ENCODE measurements around the gene TEAD3.

Gene TEAD3

DNA sequence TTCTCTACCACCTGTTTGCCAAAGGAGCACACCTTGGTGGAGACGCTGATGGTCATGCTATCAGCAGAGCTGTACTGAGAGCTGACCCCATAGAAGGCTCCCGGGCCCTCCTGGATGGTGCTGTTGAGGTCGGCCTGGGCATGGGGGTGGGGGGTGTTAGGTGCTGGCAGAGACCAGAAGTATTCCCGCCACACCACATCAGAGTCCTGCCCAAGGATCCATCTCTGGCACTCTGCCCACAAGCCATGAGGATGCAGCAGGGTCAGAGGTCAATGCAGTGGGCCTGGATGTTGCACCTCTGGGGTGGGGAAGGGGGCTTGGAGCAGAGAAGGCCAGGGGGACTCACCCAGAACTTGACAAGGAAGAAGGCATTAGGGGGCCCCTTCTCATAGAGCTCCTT, 21.3 kb downstream of the TEAD3 start:
- DNase-seq (ENCODE audit: low read depth): no peak

DNA sequence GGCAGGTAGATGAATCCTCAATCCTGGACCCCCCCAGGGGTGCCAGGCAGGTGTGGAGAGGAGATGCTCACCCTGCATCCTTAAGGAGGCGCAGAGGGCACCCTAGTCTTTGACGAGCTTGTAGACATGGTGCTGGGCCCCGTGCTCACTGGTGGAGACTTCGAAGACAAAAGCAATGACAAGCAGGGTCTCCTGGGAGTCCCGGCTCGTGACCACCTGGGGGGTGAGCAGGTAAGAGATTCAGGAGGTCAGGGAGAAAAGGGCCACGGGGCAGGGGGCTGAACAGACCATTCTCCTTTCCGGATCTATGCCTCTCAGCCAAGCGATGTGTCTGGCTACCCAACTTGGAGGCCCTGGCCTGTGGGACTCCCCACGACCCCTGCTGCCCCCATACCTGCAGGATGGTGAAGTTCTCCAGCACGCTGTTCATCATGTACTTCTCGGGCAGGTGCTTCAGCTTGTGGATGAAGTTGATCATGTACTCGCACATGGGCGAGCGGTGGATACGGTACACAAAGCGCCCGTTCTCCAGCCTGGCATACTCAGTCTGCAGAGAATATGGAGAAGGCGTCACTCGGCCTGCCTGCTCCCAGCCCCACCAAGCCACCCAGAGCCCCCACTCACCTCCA, 21.8 kb downstream of the TEAD3 start:
- DNase-seq (ENCODE audit: low read depth): no peak

DNA sequence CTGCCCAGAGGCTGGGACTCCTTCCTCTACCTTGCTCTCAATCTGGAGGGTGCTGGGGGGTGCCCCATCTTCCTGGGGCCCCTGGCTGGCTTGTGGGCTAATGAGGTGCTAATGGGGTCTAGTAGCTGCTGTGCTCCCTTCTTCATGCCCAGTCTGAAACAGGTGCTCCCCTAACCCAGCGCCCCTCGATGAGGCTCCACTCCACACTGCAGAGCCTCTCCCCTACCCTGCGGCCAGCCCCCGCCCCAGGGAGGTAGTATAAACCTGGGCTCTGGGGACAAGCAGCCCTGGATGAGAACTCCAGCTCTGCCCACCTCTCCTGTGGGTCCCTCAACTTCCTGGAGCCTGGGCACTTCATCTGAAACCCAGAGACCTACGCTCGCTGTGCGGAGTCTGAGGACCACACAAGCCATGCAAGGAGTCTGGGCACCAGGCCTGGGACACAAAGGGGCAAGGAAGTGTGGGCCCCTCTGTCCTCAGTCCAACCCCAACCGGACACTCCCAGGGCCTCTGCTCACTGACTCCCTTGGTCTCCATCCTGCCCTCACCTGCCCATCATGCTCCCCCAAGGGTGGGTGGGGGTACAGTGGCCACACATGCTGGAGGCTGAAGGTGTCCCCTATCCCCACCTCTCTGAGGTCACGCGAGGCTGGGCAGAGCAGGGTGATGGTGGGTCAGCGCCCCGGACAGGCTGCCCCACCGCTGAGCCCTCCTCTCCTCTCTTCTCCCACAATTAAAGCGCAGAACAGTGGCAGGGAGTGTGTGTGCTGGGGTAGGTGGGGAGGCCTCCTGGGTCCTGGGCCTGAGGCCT, 22.5 kb downstream of the TEAD3 start:
- DNase-seq (ENCODE audit: low read depth): no peak

DNA sequence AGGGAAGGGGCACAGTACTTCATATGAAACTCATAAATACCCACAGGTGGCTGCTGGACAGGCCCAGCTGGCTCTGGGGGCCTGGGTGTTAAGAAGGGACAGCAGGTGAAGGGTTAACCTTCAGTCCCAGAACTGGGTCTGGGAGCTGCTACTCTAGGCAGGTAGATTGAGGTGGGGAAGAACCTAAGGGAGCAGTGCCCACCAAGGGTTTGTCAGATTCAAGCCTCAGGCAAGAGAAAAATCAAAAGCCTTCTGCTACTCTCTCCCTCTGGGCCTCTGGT, 23.1 kb downstream of the TEAD3 start:
- no peak for DNase-seq (ENCODE audit: low read depth)

DNA sequence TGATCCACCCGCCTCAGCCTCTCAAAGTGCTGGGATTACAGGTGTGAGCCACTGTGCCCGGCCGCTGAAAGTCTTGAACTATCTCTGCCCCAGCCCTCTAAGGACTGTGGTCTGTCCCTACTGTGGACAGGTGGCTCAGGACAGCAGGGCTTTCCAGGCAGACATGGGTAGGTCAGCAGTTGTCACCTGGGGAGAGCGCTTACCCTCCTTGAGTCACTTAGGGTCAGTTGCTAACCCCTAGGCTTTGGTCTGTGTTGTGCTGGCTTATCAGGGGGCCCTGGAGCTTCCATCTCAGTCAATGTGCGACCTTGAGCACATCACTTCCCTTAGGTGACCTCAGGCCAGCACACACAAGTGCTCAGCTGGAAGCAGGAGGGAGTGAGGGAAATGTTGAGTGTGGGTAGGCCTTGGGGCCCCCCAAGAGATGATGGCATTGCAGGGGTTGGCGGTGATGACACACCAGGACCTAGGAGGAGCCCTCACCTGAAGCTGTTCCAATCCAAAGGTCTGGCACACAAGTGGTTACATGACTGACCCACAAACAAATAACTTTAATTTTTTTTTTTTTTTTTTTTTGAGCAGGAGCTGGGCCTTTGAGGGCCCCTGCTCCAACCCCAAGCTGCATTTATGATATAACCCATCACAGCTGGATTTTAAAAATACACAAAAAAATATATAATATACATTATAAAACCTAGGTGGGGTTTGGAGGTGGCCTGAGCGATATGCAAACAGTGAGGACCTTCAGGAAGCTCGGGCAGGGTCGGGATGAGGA, 23.6 kb downstream of the TEAD3 start:
- no peak for DNase-seq (ENCODE audit: low read depth)

DNA sequence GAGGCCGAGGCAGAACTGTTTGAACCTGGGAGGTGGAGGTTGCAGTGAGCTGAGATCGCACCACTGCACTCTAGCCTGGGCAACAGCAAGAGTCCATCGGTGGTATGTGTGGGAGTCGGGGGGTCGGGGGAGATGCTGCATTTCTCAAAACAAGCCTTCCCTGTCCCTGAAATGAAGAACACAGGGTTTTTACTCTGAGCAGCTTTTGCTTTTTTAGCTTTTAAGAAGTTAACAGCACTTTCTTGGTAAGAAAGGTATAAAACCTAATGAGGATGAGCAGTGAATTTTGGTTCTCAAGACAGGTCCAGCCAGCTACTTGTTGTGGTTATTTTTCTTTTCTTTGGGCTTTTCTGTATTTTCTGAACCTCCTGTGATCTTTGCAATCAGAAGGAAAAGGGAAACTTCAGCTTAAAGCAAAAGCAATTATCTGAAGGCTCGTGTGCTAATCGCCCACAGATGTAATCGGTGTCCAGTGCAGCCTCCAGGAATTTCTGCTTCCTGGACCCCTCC, 25.0 kb downstream of the TEAD3 start:
- no peak for DNase-seq (ENCODE audit: low read depth)

DNA sequence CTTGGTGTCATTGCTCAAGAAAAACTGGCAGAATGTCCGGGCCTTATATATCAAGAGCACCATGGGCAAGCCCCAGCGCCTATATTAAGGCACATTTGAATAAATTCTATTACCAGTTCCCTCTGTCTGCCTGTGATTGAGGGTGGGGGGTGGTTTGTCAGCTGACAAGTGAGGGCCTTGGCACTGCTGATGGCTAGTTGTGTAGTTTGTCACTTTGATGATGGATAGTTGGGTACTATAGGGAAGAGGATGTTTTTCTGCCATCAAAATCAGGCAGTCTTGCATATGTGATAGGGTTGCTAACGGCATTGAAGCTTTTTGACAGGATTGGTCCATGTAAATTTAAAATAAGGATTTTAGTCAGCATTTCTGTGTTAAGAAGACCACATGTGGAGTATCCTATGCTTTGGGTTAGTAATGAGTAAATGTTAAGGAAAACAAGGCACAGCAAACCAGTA, 26.2 kb downstream of the TEAD3 start:
- no peak for DNase-seq (ENCODE audit: low read depth)

DNA sequence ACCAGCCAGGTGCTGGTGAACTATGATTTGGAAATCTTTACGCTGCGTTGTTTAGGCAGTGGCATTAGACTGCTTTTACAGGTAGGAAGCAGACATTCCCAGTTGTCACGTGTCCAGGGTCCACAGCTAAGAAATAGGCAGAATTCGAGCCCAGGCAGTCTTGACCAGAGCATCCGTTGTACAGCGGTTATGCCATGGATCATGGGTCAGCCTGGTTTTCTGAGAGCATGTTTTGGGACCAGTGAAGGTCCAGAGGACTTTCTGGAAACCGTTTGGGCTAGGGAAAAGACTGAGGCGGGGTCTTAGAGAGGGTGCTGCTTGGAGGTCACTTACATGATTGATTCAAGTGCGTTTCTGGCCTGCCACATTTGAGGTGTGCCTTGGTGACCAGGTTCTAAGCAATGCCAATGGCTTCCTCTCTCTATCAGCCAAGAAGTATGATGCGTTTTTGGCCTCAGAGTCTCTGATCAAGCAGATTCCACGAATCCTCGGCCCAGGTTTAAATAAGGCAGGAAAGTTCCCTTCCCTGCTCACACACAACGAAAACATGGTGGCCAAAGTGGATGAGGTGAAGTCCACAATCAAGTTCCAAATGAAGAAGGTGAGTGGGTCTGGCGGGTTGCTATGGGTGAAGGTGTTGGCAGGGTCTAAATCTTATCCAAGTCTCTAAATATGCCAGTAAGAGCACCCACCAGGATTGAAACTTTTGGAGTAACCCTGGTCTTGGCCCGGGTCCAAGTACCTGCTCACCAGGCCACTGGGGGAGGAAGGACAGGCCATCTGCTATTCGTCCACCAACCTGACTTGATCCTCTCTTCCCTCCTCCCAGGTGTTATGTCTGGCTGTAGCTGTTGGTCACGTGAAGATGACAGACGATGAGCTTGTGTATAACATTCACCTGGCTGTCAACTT, 26.9 kb downstream of the TEAD3 start:
- no peak for DNase-seq (ENCODE audit: low read depth)

DNA sequence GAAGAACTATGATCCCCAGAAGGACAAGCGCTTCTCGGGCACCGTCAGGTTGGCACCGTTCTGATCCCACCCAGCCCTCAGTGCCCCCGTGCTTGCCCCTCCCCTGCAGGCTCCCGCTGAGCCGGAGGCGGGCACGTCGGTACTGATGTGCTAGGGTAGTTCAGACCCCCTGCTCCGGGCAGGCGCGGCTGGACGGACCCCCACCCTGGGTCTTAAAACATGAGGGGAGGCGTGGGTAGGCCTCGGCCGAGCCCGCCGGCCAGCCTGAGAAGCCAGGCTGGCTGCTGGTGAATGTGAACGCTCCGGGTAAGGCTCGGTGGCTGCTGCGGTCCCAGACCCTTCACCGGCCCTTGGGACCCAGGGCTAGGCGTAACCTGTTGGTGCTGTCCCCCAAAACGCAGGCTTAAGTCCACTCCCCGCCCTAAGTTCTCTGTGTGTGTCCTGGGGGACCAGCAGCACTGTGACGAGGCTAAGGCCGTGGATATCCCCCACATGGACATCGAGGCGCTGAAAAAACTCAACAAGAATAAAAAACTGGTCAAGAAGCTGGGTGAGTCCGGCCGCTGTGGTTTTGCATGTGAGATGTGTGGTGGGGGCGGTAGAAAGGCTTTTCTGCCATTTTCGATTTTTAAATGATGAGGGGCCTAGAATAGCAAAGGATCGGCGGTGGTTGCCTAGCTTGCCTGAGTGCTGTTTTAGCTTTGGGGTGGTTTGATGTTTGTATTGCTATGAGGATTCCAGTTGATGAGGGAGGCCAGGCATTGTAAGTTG, 27.7 kb downstream of the TEAD3 start:
- DNase-seq (ENCODE audit: low read depth): no peak

DNA sequence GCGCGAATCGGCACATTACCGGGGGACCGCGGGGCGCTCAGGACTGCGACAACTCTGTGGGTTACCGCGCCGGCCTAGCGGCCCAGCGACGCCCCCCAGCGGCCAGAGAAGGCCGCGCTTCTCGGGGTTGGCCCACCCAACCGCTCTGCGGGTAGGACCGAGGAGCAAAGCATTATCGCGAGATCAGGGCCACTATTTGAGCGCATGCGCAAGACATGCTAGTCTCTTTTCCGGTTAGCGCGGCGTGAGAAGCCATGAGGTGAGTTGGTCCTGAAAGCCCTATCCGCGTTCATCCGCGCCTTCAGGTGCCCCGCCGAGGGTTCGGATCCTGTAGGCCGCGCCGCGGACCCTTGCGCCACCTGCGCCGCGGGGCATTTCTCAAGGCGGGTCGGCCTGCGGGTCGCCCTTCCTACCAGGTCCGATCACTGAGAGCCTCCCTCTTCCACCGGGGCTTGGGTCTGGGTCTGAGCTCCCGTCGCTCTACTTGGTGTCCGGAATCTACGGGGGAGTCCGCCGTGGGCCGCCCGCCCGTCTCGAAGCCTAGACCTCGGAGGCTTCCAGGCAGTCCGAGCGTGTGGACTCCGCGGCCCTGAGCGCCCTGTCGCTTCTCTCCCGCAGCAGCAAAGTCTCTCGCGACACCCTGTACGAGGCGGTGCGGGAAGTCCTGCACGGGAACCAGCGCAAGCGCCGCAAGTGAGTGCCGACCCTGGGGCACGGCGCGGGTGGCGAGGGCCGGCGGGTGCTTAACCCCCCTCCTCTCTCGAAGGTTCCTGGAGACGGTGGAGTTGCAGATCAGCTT, 28.5 kb downstream of the TEAD3 start, which contains the start of gene RPL10A:
TSS of gene RPL10A (plus strand) at position 221 of the 799 bp plus-strand sequence. CDS start at position 255, 34 bp downstream.
- DNase-seq (ENCODE audit: low read depth): peak; percentile 94

DNA sequence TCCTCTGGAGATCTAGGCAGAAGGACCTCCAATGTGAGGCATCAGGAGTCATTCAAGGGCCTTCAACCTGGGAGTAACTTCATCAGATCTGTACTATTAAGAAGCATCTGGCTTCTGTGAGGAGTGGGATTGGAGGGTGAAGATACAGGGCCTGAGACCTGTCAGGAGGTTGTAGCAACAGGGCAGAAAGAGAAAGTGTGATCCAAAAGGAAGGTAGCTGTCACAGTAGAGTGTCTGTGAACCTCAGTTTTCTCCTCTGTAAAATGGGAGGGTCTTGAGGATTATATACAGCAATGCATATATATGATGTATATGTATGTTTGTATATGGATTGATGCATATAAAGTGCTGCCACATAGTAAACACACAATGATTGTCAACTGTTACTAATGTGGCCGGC, 31.2 kb downstream of the TEAD3 start:
- DNase-seq (ENCODE audit: low read depth): no peak

DNA sequence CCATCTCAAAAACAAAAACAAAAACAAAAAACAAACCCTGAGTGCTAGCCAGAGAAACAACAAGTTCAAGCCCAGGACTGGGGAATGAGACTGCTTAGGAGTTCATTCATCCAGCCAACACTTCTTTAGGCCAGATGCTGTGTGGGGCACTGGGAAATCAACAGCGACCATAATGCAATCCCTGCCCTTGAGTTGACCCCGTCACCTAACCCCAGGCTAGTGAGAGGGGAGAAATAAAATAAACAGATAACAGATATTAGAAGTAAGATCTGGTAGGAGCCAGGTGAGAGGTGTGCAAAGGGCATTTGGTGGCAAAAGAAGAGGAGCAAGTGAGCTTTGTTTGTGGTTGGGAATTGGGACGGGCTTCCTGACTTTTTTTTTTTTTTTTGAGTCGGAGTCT, 33.6 kb downstream of the TEAD3 start:
- DNase-seq (ENCODE audit: low read depth): no peak

DNA sequence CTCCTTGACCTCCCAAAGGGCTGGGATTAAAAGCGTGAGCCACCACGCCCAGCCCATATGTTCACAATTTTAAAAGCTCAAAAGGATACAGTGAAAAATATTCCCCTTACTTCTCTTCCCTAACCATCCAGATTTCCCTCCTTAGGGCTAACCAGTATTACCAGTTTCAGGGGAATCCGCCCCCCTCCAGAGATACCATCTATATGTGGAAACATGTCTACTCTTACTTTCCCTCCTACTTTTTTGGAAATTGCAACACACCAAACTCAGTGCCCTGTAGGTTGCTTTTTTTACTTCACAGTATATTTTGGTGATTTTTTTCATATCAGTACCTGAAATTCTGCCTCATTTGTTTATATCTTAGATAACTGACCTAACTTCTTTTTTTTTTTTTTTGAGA, 35.6 kb downstream of the TEAD3 start:
- DNase-seq (ENCODE audit: low read depth): no peak

DNA sequence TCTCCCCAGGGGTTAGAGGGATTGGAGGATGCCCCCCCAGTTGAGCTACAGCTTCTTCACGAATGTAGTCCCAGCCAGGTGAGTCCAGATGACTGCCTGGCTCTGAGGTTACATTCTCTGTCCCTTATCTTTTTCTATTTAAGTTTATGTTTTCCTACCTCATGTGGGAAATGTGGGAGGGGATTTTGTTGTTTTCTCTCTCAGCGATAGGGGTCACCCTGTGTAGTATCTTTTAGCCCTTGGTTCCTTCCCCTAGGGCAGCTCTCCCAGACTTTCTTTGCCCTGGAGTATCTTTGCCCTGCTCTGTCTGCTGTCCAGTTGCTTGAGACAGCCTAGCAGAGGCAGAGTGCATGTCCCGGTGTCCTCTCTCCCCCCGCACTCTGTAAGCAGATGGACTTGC, 39.0 kb downstream of the TEAD3 start:
- DNase-seq (ENCODE audit: low read depth): no peak

DNA sequence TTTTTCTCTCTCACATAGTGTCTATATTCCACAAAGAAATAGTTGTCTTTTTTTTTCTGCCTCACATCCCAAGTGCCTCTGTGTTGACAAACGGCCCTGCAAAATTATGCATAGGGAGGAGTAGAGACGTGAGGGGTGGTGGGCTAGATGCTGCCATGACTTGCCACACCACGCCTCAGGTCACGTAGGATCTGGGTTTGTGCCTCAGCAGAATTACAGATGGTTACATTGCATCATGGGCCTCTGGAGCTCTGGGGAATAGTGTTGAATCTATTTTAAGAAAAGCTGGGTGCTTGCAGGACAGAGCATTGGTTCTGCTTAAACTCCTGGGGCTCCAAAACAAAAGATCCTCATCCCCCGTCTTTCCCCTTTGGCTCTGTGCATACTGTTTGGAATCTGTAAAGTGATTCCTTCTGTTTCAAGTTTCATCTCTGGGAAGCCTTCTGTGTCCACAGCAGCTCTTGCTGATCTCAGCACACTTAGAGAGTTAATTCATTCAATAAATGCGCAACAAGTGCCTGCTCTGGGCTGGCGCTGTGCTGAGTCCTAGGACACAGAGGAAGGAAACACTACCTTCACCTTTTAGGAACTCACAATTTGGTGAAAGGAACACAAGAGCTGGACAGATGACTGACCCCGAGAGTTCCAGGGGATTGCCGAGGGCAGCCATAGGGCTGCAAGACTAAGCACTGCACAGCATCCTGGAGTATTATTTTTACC, 42.3 kb downstream of the TEAD3 start:
- no peak for DNase-seq (ENCODE audit: low read depth)

DNA sequence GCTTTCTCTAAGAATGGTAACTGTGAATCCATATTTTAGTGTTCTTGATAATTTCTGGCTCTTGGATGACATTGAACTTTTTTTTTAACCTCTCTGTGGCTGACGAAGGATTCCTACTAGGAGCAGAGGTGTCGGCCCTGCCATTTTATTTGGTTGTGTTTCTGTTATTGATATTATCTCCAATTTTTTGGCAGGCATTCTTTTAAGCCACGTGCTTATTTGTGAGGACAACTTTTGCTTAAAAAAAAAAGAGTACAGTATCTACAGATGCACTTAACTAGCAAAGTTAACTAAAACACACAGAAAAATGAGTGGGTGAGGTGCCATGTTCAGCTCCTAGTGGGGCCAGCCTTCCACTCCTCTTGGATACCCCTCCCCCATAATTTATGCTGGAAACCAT, 43.6 kb downstream of the TEAD3 start:
- DNase-seq (ENCODE audit: low read depth): no peak

DNA sequence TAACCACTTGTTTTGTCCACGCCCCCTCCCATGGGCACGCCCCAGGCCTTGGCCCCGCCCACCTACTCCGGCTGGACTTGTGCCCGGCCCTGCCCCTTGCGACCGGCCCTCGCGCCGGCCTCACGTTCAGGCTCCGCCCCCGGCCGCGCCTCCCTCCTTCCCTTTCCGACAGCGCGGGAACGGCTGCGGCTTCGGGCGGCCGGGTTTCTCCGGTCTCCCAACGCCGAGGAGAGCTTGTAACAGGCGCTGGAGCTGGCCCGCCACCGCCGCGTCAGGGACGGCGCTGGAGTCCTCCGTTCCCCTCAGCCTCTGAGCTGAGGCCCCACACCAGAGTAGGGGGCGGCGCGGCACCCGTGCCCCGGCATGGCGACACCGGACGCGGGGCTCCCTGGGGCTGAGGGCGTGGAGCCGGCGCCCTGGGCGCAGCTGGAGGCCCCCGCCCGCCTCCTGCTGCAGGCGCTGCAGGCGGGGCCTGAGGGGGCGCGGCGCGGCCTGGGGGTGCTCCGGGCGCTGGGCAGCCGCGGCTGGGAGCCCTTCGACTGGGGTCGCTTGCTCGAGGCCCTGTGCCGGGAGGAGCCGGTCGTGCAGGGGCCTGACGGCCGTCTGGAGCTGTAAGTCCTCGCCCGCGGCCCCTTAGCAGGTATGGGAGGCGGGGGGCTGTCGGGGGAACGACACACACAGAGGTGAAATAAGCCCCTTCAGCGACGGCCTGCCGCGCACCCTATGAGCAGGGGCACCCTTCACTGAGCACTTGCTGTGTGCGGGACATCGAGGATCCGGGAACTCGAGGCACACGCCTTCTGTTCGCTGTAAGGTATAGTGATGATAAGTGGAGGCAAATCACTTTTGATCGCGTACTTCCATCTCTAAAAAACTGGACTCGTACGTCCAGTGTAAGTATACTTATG, 44.4 kb downstream of the TEAD3 start, which contains the start of gene FANCE:
TSS of gene FANCE (plus strand) at position 156 of the 908 bp plus-strand sequence. CDS start at position 364, 208 bp downstream.
- DNase-seq (ENCODE audit: low read depth): peak; percentile 82

Measured in stimulated activated CD8-positive, alpha-beta memory T cell treated with anti-CD3 and anti-CD28 coated beads, Interleukin-12 subunit alpha, Interleukin-12 subunit beta, amount 100 ng/mL, for 4 hours (primary cell).